Measurements from ENCODE around the gene SLC28A1.
"Not testable (repeated sequence)": the region's sequence is repeated elsewhere in the genome, so short reads cannot be mapped to it uniquely, and the experiment has no call there.

The SLC28A1 gene

DNA sequence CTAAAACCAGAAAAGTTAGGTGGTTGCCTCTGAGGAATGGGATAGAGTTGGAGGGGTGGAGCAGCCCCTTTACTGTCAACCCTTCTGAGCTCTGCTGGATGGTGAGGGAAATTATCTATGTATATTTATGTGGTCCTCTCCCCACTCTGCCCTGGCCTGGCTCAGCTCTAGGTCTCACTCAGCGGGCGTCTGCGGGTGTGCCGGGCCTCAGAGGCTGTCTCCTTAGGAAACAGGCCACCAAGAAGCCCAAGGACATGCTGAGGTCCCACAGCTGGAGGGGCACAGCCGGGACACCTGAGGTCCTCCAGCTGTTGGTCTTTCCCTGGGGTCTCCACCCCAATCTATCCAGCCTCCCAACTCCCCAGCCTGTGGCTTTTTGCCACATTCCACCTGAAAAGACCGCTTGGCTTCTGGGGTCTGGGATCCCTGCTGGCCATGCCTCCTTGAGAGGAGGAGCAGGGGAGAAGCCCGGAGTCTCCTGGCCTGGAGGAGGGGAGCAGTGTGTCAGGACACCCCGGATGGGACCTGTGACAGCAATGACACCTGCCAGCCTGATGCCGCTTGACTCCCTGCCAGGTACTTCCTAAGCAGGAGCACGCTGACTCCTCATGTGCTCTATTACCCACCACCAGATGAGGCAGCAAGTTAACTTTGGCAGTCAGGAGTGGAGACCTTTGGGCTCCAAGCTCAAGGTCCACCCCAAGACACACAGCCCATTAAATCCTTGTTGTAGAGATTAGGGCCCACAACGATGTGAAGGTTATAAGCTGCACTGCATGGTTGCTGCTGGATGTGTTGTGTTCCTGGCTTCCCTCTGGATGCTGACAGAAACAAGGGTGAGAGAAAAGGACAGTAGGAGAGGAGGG, at the start of gene SLC28A1:
SLC28A1 (plus strand) TSS at position 747 of the 866 bp plus-strand sequence. CDS start 3,099 bp downstream, outside the sequence.
- in situ Hi-C loops (cut with MboI; ENCODE audit: low sequenced_read_pairs): no loop called here

- in situ Hi-C loops (cut with MboI; ENCODE audit: low sequenced_read_pairs): no loop called here
Measured at GRCh38 chr15:84834969-84835368, 49.5 kb upstream of the SLC28A1 start.

DNA sequence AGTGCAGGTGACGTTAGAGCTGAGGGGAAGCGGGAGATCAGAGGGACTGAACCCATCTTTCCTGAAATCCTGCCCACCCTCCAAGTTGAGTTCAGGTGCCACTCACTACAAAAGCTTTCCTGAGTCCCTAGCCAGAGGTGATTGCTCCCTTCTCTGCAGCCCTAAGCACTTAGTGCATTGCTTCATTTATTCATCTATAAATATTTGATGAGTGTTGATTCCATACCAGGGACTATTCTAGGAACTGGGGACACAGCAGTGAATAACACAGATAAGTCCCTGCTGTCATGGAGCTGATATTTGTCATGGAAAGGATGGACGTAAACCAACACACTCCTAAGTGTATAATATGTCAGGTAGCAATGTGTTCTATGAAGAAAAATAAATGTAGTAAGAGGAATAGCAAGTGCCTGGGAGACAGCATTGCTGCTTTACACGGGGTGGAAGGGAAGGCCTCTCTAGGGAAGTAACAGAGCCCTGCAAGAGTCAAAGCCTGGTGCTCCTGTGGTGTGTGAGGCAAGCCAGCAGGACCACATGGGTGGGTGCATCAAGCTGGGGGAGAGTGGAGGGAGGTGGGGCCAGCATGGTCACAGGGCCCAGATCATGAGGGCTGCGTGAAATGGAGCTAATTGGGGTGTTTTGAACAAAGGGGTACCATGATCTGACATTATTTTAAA, 48.7 kb upstream of the SLC28A1 start:
- in situ Hi-C loops (cut with MboI; ENCODE audit: low sequenced_read_pairs): no loop called here

GRCh38 chr15:84836844-84837243, 47.6 kb upstream of the SLC28A1 start:
- in situ Hi-C loops (cut with MboI; ENCODE audit: low sequenced_read_pairs): no loop called here

DNA sequence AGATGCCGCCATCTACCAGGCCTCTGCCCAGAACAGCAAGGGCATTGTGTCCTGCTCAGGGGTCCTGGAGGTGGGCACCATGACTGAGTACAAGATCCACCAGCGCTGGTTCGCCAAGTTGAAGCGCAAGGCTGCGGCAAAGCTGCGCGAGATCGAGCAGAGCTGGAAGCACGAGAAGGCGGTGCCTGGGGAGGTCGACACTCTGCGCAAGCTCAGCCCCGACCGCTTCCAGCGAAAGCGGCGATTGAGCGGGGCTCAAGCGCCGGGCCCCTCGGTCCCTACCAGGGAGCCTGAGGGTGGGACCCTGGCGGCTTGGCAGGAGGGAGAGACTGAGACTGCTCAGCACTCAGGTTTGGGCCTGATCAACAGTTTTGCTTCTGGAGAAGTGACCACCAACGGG, 44.7 kb upstream of the SLC28A1 start:
- in situ Hi-C loops (cut with MboI; ENCODE audit: low sequenced_read_pairs): no loop called here

- in situ Hi-C loops (cut with MboI; ENCODE audit: low sequenced_read_pairs): no loop called here
Measured at GRCh38 chr15:84840255-84840654, 44.2 kb upstream of the SLC28A1 start.

- in situ Hi-C loops (cut with MboI; ENCODE audit: low sequenced_read_pairs): no loop called here
Measured at GRCh38 chr15:84840741-84841429, 43.6 kb upstream of the SLC28A1 start.

DNA sequence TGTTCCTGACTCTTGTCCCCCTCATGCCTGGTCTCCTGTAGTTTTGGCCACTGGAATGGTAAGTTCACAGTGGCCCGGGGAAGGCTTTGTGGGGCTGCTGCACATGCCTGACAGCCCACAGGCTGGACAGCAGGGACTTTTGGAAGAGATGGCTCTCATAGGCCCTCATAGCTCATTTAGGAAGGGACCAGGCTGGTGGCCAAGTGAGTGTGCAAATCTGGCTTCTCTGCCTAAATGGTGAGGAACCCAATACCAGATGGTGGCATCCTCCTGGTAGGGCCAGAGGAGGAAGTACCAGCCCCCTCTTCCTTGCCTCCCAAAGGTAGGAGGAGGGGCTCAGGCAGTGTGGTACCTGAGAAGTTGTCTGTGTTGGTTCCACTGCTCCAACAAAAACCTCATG, 41.7 kb upstream of the SLC28A1 start:
- in situ Hi-C loops (cut with MboI; ENCODE audit: low sequenced_read_pairs): no loop called here

DNA sequence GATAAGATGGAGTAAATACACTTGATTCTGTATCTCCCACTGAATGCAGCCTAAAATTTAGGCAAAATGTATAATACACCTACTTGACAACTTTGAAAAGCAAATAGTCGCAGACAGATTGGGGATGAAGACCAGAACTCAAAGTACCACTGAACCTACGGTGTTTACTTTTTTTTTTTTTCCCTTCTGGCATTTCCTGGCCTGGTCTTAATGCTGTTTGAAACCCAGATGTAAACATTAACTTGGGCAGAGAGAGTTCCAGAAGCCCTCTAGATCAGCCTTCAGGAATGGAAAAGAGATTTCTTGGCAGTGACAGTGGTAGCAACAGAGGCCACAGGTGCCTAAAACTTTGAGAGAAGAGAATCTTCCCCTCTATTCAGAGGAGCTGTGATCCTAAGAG, 39.5 kb upstream of the SLC28A1 start:
- in situ Hi-C loops (cut with MboI; ENCODE audit: low sequenced_read_pairs): no loop called here

DNA sequence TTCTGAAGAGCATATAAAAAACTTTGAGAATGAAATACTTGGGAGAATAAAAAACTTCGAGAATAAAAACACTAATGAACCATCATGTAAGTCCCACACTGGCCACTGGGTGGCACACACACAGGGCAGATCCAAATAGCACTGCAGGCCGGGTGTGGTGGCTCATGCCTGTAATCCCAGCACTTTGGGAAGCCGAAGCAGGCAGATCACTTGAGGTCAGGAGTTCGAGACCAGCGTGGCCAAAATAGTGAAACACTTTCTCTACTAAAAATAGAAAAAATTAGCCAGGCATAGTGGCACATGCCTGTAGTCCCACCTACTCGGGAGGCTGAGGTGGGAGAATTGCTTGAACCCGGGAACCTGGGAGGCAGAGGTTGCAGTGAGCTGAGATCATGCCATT, 38.8 kb upstream of the SLC28A1 start:
- in situ Hi-C loops (cut with MboI; ENCODE audit: low sequenced_read_pairs): not testable (repeated sequence)

DNA sequence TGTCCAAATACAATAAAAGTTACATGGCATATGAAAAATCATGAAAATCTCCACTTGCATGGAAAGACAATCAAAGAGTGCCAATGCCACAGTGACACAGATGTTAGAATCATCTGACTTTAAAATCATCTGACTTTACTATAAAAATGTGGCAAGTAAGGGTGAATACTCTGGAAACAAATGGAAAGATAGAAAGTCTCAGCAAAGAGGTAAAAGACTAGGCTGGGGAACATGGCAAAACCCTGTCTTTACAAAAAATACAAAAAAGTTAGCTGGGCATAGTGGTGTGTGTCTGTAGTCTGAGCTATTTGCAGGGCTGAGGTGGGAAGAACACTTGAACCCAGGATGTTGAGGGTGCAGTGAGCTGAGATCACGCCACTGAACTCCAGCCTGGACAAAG, 38.2 kb upstream of the SLC28A1 start:
- in situ Hi-C loops (cut with MboI; ENCODE audit: low sequenced_read_pairs): no loop called here

DNA sequence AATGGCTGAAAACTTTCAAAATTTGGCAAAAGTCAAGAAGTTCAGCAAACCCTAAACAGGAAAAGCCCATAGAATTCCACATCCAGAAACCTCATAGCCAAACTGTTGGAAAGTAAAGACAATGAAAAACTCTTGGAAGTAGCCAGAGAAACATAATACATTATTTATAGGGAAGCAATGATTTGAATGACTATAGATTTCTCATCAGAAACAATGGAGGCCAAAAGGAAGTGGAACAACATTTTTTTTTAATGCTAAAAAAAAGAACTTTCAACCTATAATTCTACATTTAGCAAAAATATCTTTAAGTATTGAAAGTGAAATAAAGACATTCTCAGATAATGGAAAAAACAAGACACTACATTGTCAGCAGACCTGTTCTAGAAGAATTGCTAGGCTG, 37.1 kb upstream of the SLC28A1 start:
- in situ Hi-C loops (cut with MboI; ENCODE audit: low sequenced_read_pairs): no loop called here

DNA sequence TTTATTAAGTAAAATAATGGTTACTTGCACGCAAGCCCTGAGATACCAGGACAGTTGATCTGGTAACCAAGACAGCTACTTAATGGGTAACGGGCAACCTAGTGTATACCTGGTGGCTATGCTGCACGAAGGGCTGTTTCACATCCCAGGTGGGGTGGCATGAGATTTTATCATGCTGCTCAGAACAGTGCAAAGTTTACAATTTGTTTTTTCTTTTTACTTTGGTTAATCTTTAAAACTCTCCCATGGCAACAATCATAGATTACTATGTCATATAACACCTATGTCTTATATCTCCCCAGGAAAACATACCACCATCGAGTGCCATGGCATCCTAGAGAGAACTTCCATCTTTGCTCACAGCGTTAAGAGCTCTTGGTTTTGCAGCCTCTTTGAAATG, 32.2 kb upstream of the SLC28A1 start:
- in situ Hi-C loops (cut with MboI; ENCODE audit: low sequenced_read_pairs): no loop called here

DNA sequence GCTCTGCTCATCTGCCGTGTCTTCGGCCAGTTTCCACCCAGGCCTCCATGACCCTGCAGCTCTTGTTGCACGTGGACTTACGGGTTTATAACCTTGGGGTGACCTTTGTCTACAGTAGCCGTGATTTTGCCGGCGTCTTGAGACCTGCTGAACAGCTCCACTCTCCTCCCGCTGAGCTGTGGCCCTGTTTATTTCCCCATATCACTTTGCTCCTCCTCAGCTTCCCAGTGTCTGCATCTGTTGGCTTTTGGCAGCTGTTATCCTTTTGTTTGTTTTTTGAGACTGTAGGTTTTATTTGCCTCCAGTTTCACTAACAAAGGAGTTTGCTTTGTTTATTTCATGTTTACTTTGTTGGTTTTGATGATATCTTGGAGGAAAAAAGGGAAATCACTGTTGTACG, 29.3 kb upstream of the SLC28A1 start:
- in situ Hi-C loops (cut with MboI; ENCODE audit: low sequenced_read_pairs): no loop called here

DNA sequence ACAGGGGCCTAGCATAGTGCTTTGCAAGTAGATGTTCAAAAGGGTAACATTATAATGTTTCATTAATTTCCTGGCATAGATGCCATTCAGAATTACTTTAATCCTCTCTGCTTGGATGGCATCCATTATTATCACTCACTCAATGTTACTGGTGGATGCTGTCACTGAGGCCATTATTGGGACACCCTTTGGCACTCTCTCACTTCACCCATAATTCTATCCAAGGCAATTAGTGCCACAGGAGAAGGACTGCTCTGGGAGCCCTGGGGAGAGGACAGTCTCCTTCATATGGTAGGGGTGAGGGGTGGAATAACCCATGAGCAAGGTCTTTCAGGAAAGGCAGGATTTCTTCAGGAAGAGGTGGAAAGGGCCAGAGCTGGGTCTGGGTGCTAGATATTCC, 28.7 kb upstream of the SLC28A1 start:
- in situ Hi-C loops (cut with MboI; ENCODE audit: low sequenced_read_pairs): no loop called here

- in situ Hi-C loops (cut with MboI; ENCODE audit: low sequenced_read_pairs): no loop called here
Measured at GRCh38 chr15:84856731-84857417, 27.6 kb upstream of the SLC28A1 start.

DNA sequence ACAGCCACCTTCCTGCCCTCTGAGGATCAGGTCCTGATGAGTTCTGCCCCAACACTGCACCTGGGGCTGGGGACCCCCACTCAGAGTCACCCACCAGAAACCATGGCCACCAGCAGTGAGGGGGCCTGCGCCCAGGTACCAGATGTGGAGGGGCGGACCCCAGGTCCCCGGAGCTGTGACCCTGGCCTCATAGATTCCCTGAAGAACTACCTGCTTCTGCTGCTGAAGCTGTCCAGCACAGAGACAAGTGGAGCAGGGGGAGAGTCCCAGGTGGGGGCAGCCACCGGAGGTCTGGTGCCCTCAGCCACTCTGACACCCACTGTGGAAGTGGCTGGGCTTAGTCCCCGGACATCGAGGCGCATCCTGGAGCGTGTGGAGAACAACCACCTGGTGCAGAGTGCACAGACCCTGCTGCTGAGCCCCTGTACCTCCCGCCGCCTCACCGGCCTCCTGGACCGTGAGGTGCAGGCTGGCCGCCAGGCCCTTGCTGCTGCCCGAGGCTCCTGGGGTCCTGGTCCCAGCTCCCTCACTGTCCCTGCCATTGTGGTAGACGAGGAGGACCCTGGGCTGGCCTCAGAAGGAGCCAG, 27.0 kb upstream of the SLC28A1 start:
- in situ Hi-C loops (cut with MboI; ENCODE audit: low sequenced_read_pairs): no loop called here

GRCh38 chr15:84858231-84858630, 26.2 kb upstream of the SLC28A1 start:
- in situ Hi-C loops (cut with MboI; ENCODE audit: low sequenced_read_pairs): no loop called here

DNA sequence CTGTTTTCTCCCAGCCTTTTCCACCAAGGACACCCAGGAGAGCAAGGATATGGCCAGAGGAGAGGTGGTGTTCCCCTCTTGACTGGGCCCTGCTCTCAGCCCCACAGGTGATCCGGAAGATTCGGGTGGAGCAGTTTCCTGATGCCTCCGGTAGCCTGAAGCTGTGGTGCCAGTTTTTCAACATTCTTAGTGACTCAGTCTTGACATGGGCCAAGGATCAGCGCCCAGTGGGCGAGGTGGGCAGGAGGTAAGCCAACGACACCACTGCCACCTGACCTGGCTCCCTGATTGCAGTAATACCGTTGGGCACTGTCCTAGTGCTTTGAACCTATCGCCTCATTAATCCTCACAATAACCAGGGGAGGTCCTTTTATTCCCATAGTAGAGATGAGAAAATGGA, 25.3 kb upstream of the SLC28A1 start:
- in situ Hi-C loops (cut with MboI; ENCODE audit: low sequenced_read_pairs): no loop called here

- in situ Hi-C loops (cut with MboI; ENCODE audit: low sequenced_read_pairs): no loop called here
Measured at GRCh38 chr15:84859651-84860050, 24.8 kb upstream of the SLC28A1 start.

- in situ Hi-C loops (cut with MboI; ENCODE audit: low sequenced_read_pairs): no loop called here
Measured at GRCh38 chr15:84861781-84862180, 22.7 kb upstream of the SLC28A1 start.

Measured in hTERT RPE-1 (cell line).